Stimulated activated CD4-positive, alpha-beta T cell treated with anti-CD3 and anti-CD28 coated beads, Interleukin-12 subunit alpha, Interleukin-12 subunit beta, amount 100 ng/mL, for 48 hours (primary cell): ENCODE measurements around the gene IL4I1.
A peak's percentile ranks its signal among the peaks of the same experiment; 100 is the strongest.

Source experiments
- DNase-seq, 3 donors: peaks; one replicate each; pipeline ENCODE4 v3.0.0-alpha.2; 2020; ENCODE audit warnings: low read depth in 2 of 3, low spot score in 1 of 3

The IL4I1 gene

DNA sequence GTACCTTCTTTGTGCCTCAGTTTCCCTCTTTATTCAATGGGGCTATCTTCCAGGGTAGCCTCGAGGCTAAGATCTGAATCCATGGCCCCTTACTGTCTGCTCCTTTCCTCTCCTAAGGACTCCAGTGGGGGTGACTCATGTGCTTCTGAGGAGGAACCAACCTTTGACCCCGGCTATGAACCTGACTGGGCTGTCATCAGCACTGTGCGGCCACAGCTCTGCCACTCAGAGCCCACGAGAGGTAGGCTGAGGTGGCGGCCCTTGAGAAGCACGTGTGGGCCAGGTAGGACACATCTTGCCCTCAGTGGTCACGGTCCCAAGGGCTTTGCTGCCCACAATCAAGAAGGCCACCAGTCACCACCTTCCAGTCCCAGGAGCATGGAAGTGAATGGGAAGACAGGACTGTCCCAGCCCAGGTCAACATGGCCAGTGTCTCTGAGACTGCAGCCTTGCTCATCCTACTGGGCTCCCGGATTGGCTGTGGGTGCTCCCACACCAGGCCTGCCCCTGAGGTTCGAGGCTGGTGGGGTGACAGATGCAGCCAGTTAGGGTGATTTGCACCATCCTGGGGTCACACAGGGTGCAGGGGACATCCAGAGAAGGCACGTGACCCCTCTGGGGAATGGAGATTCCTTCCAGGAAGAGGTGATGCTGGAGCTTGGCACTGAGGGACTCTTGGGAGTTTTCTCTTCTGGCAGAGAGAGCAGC is 16.4 kb downstream of the IL4I1 start:
- no peak for DNase-seq

DNA sequence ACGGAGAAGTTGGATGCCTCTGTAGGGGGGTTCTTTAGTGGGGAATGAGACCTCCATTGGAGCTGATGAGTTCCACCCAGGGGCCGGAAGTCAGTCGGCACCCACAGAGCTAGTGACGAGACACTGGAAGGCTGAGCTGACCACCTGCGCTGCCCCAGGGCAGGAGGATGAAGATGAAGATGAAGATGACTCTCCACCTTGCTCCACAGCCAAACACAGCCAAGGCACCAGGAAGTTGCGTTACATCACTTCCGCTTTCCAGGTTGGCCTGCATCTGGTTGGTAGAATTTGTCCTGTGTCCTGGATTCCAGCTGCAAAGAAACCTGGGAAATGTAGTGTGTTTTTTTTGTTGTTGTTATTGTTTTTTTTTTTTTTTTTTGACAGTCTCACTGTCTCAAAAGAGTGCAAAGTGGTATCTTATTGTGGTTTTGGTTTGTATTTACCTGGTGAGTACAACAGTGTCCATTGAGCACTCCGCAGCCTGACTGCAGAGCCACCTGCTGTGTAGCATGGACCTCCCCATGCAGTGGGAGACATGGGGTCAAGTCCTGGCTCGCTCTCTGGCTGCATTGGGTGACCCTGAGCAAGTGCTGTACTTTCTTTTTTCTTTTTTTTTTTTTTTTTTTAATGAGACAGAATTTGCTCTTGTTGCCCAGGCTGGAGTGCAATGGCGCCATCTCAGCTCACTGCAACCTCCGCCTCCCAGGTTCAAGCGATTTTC is 17.3 kb downstream of the IL4I1 start:
- no peak for DNase-seq

DNA sequence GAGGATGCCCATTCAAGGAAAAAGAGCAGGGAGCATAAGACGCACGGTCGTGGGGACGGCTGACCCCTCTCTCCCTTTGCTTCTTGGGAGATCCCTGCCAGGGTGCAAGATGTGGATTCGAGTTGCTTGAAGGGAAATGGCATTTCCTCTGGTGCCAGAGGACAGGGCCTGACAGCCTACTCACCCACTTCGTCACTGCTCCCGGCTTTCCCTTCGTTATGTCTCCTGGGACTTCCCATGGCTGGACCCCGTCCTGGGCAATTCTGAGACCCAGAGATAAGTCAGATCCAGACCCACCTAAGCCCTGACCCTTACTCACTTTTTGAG is 18.0 kb downstream of the IL4I1 start:
- DNase-seq, result no peak

DNA sequence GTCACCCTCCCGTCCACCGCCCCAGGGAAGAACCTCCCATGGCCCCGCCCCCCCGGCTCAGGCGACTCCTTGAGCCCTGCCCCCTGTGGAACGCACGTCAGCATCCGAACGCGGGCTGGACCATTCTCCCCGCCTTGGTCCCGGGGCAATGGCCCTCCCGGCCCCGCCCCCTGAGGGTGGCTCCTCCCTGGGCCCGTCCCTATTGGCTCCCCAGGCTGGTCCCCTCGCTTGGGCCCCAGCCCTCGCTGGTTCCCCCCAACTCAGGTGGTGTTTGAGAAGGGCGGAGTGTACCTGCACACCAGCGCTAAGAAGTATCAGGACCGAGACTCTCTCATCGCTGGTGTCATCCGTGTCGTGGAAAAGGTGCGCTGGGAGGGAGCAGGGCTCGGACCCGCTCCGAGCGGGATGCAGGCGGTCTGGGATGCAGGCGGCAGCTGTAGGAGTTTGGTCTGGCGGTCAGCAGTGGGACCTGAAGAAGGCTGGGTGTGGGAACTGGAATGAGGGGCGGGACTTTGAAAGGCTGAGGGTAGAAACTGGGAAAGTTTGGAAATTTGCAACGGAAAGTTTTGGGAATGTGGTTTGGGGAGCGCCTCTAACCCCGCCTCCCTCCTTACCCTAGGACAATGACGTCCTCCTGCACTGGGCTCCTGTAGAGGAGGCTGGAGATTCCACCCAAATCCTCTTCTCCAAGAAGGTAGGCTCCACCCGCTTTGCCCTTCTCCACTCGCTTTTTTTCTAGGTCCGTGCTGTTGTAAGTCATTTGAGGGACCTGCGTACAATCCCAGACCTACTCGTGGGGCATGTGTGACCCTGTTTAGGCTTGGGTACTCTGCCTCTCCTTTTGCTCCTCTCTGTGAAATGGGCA is 18.6 kb downstream of the IL4I1 start:
- DNase-seq, result peak; percentile 98 to 99 (median 98)

DNA sequence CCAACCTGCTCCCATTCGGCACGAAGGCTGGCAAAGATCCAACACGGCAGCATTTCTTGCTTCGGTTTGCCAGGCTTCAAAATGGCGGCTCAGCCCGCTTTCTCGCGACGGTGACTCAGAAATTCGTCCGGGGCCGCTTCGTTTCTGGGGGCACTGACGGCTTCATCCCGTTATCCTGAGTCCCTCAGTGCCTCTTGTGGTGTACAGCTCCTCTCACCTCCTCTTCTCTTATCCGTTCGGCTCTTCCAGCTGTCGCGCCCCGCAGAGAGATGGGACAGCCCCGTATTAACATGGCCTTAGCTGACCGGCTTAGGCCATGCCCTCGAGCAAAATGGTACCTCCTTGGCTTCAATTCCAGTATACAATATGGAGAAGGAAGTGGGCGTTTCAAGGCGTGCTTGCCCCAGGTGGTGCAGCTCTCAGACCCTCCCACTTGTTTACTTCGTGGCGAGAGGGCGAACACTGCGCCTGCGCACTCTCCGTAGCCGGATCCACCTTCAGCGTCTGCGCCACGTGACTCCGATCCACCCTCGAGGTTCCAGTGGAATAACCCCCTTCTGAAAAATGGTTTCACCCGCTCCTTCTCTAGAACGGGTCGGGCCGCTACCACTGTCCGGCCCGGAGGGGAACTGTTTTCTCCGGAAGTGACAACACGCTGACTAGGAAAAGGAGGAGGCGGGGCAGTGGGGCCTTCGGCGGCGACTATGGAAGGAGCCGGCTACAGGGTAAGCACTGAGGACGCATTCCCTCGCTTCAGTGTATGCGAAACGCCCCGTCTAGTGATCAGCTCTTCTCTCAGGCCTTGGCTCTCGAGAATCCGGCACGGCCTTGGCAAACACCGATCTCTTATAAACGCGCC is 19.4 kb downstream of the IL4I1 start, which contains the start of the genes AKT1S1 and TBC1D17:
TSS of gene AKT1S1 (minus strand) at position 336 of the 859 bp plus-strand sequence. CDS start 4,060 bp downstream, outside the sequence.
TSS of gene TBC1D17 (plus strand) at position 683 of the 859 bp plus-strand sequence. CDS start at position 705, 22 bp downstream.
- peak; percentile 94 to 98 (median 98) for DNase-seq

DNA sequence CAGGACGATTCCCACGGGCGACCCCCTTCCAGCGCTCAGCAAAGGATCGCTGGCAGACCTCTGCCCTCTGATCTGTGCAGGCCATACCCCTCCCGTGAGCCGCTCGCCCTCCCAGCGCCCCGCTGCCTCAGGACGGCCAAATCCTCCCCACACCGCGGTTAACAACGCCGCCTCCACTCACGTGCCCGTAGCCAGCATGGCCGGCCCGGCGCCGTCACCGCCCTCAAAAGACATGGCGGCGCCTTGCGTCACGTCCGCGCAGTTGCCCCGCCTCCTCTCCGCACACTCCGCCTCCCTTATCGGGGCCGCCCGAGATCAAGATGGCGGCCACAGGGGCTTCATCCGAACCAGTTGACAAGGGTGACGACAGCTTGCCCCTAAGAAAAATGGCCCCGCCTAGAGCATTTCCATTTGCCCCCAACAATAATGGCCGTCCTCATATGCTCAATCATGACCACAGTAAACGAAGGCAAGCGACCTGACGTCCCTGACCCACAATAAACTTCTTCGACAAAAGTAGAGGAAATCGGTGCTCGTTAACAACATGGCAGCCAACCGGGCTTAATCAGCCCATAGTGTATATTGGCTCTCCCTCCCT is 20.2 kb downstream of the IL4I1 start:
- DNase-seq, result peak; percentile 95 to 97 (median 97)

DNA sequence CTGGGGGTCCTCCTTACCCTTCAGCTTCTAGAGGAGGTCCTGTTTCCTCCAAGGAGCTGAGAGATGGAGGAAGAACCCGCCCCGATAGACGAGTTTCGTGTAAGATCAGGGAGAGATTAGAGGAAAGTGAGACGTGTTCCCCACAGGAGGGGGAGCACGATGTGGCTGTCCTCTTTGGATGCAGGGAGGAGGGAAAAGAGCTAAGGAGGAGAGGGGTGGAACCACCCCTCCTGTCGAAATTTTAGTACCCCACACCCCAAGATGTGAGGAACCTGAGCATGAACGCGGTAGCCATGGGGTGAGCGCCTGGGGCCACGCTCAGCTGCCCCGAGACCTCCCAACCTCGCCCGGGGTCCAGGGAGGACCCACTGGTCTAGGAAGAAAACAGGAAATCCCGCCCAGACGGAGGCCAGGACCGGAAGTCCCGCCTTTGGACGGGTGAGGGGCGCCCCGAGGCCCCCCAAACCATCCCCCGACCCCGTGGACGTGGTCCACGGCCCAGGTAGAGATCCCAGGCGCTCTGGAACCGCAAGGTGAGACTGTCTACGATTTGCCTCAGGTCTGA is 20.7 kb downstream of the IL4I1 start:
- peak in 1 of 3 donors; percentile 32 for DNase-seq

DNA sequence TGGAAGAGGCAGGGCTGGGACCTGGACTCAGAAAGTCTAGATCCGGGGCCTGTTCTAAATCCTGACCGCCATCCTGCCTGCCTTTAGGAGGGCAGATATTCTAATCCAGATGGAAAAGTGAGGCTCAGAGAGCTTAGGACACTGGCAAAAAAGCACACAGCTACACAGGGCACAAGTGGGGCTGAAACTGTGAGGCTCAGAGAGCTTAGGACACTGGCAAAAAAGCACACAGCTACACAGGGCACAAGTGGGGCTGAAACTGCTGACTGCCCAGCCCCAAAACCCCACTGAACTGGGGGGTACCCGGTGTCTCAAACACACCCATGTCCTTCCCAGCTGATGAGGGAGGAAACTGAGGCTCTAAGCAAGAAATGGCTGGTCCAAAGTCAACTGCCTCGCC is 21.5 kb downstream of the IL4I1 start:
- DNase-seq, result no peak

DNA sequence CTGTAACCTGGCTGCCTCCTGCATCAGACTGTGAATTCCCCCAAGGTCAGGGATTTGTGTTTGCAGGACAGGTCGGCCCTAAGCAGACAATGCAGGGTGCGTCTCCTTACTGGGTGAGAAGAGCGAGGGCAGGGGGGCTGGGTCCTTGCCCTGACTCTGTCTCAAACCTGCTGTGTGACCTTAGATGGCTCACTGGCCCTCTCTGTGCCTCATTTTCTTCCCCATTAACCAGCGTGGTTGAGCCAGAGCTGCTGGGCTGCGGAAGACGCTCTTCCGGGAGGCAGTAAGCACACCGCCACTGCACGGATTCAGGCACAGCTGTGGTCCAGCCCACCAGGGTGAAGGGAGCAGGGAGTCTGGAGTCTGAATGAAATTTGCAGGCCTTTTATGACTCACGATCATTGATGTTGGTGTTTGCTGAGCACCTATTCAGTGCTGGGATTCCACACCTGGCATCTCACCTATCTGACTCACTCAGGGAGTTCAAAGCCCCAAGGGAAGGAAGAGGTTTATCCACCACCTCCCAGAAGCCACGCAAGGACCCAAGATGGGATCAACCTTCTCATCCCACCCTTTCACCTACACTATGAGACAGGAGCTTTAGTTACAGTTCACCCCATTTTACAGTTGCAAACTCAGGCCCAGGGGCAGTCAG is 22.1 kb downstream of the IL4I1 start:
- no peak for DNase-seq

DNA sequence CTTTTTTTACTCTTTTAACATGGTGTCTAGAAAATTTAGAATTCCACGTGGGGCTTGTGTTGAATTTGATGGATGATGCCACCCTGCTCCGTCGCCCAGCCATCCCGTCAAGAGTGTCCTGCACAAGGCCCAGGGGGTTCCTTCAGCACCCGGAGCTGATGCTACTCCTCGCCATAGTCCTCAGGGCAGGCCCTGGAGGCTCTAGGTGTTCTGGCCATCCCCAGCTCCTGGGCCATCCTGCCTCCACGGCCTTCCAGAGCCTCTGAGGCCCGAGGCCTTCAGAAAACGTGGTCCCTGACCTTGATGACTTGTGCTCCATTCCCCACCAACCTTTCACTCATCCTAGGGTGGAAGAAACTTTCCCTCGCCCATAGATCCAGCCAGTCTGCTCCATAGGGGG is 22.9 kb downstream of the IL4I1 start:
- DNase-seq, result no peak

DNA sequence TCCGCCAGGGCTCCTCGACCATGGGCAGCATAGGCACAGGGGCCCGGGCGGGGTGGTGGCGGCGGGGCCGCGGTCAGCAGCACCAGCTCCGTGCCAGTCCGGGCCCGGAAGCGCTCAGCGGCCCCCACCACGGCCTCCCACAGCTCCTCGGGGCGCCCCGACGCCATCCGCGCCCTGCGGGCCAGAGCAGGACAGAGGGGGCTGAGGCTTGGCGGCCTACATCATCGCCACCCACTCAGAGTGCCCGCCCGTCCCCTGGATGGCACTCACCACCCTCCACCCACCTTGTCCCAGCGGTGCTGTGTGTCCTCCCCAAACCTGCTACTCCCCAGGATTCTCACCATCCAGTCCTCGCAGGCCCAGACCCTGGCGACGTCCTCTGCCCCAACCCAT is 23.6 kb downstream of the IL4I1 start:
- DNase-seq, result no peak

DNA sequence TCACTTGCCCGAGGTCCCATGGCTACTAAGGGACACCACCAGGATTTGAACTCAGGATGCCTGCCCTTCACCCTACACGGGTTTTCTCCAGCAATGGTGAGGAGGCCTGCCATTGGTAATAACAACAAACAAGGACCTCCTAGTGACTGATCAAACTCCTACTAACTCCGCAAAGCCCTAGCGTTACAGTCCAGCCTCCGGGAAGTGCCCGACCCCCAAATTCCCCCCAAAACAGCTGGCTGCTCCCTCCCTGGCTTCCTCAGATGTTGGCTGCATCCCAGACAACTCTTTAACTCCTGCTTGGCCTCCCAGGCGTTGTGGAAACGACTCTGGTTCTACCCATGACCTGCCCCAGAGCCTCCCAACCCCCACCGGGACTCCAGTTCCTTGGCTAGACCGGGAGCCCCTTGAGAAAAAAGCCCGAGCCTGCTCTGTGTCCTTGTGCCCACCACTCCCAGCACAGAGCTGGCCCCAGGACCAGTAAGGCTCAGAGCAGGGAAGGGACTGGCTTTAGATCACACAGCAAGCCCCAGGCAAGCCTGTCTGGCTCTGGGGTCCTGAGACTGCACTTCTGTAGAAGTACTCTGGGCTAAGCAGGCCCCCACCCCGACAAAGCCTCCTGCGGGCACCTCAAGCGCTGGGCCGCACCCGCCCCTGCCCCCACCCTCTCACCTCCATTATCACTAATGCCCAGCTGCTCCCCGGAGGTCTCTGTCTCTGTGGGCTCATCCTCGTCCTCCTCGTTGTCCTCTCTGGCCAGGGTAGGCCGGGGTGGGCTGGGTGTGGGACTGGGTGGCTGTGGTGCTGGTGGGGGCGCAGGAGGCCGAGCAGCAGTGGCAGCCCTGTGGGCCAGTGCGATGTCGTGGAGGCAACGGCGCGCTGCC is 24.2 kb downstream of the IL4I1 start:
- no peak for DNase-seq

DNA sequence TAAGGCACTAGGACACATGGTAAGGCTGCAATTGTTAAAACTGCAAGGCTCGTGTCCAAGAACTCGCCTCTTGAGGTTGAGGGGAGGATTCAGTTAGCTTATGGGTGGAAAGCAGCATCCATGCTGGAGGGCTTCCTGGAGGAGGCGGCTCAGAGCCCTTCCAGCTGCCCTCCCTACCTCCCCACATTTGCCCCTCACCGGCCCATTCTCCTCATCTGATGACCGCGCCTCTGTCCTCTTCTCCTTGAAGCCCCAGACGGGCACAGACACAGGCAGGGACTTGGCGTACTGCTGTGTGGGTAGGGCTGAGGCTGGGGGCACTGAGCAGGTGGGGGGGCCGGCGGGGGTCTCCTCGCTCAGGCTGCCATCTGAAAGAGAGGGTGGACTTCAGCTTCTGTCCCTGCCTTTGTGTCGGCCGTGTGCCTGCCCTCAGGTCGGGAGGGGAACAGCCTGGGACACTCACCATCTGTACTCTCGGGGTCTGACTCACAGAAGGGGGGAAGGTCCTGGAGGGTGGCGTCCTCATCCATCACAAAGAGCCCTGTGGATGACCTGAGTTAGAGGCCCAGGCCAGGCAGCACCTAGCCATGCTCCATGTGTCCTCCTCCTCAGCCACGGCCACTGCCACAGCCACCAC is 25.2 kb downstream of the IL4I1 start:
- DNase-seq, result no peak

DNA sequence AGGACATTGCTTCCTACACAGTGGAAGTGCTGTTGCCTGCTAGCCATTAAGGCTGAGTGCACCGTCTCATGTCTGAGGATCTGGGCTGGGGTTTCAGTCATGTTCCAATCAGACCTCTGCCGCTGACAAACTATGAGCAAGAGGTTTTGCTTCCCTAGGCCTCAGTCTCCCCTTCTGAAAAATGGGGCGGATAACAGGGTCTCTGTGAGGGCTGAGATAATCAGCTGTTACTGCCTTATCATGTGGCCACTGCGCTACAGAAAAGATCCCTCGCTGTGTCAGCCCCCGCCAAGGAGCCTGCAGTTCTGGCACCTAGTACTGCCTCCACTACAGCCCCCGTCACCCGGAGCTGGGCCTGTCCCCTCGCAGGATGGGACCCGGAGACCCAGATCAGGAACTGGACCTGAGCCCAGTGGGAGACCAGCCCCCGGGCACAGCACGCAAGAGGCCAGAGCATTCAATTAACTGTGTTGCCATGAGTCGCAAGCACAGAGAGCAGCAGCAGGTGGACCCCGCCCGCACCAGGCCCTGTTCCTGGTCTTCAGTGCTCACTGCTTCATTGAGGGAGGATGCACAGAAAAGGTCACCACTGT is 26.3 kb downstream of the IL4I1 start:
- no peak for DNase-seq

DNA sequence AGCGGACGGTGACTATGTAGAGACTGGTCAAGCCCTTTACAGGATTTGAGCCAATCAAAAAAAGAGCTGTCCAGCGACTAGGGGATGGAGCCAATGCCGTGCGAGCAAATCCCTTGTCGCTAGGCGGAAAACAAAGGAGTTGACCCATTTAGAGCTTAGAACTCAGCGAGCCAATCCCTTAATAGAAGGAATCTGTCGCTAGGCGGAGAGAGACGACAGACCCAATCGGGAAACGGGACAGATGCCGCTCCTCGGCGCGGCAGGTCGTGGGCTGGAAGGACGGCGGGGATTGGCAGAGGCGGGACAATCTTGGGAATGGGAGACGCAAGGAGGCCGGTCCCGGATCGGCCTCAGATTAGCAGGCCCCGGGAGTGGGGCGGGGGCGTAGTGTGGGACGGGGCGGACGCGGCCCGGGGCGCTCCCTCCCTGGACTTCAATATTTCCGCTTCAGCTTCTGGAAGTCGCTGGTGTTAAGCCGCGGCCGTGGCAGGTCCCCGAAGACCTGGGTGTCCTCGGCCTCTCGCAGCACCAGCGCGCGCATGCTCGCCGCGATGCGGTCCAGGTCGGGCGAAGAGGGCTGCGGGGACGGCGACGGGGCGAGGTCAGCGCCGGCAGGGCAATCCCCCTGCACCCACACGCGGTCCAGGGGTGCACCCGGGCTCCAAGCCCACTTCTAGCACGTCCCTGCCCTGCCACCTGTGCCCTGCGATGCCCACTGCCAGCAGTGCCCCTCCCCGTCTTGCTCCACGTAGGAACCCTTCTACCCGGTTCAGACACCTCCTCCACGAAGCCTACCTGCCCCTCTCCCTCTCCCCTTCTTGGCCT is 27.0 kb downstream of the IL4I1 start:
- peak; percentile 85 to 91 (median 86) for DNase-seq

DNA sequence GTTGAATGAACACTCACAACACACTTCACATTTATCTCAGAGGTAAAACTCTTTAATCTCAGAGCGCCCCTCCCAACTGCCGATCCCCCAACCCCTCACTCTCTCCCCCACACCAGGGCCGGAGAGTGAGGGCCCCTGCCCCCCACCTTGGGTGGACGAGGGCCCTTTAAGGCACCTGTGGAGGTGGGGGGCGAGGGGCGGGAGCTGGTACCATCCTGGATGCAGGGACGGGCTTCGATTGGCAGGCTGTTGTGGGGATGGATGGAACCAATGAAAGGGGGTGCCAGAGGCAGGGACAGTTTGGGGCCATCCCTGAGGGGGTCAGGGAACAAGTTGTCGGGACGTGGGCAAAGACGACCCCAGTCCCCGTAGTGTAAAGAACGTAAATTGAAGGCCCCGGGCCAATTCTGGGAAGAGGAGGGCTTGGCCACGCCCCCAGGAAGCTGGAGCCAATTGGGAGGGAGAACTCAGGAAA is 27.6 kb downstream of the IL4I1 start:
- DNase-seq, result no peak
